Measurements from ENCODE around the gene RPL13.
"Not testable (repeated sequence)": the region's sequence is repeated elsewhere in the genome, so short reads cannot be mapped to it uniquely, and the experiment has no call there.

RPL13 gene

DNA sequence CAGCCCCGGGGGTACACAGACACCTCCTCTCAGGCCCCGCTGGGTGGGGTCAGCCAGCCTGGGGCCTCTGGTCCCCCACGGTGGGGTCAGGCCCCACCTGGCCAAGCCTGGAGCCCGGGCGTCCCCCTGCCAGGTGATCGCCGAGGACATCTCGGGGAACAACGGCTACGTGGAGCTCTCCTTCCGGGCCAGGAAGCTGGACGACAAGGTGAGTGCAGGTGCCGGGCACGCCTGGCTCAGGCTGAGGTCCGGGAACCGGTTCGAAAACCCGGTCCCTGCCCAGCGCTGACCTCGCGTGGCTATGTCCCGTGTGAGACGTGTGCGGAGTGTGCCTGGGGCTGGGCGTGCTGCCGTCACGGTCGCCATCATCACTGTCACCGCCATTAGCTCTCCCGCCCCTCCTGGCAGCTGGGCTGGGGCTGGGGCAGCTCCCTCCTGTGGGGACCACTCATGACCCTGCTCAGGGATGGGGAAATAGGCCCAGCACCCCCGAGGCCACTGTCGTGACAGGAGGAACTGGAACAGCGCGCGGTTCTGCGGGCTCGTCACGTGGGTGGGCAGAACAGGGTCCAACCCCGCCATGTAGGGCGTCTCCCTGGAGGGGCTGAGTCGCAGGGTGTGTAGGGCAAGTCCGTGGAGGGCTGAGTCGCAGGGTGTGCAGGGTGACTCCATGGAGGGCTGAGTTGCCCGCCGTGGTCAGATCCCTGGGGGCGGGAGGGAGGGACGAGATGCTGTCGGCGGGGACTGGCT, 23.6 kb downstream of the RPL13 start:
- Mint-ChIP-seq H3K4me1 (no peaks in the 10 kb centered on the region), H3K36me3 (no peaks in the 10 kb centered on the region), H3K4me3 (no peak overlapping the region), H3K9me3 (peaks cover 7% of the 10 kb centered on the region), H3K27me3 (peaks cover 5% of the 10 kb centered on the region), H3K27ac (no peak overlapping the region)
- CTCF ChIA-PET = no interaction called here
- no peak for DNase-seq

DNA sequence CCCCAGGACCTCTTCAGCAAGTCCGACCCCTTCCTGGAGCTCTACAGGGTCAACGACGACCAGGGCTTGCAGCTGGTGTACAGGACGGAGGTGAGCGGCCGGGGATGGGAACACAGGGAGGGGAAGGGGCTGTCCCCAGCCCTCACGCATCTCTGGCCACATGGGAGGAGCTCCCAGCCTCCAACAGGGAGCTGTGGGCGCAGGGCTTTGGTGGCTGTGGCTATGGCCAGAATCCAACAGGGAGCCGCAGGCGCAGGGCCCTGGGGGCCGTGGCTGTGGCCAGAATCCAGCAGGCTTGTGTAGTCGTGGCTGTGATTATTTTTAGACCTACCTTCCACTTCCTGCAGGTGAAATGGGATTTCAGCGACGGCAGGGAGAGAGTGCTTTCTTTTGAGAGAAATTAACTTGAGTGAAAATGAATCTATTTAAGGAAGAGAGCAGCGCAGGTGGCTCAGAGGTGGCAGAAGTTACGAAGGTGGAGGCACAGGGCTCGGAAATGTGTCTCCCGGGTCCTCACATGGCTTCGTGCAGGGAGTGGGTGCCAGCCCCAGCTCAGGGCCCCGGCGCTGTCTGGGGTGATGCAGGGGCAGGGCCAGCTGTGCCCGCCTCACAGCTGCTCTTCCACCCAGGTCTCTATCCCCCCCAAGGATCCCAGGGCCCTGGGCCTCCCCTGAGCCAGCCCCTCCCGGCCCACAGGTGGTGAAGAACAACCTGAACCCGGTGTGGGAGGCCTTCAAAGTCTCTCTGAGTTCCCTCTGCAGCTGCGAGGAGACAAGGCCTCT, 24.5 kb downstream of the RPL13 start:
- CTCF ChIA-PET = no interaction called here

DNA sequence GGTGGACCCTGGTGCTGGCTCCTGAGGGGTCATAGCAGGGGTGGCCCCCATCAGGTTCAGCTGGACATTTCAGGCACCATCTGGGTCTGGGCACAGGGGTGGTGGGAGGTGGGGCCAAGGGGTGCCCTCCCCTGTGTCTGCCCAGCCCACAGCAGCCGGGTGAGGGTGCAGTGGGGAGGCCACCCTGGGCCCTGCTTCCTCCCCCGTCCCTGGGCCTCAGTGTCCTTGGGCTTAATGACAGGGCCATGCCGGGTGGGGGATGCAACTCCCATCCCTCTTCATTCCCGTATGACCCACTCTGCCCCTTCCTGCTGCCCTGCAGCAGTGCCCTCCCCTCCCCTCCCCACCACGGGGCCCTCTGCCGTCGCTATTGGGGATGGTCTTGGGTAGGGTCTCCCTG, 25.7 kb downstream of the RPL13 start:
- no peak for DNase-seq
- Mint-ChIP-seq H3K4me3 (no peak overlapping the region), H3K36me3 (no peaks in the 10 kb centered on the region), H3K27me3 (peaks cover 5% of the 10 kb centered on the region), H3K4me1 (no peaks in the 10 kb centered on the region), H3K27ac (no peak overlapping the region), H3K9me3 (peaks cover 7% of the 10 kb centered on the region)
- CTCF ChIA-PET = no interaction called here

More for the DNA sequence above, 24.5 kb downstream of the RPL13 start:
- Mint-ChIP-seq H3K27ac (peak overlapping the region; percentile 69), H3K36me3 (no peaks in the 10 kb centered on the region), H3K27me3 (peaks cover 5% of the 10 kb centered on the region), H3K9me3 (peaks cover 7% of the 10 kb centered on the region), H3K4me1 (no peaks in the 10 kb centered on the region), H3K4me3 (no peak overlapping the region)
- no peak for DNase-seq

DNA sequence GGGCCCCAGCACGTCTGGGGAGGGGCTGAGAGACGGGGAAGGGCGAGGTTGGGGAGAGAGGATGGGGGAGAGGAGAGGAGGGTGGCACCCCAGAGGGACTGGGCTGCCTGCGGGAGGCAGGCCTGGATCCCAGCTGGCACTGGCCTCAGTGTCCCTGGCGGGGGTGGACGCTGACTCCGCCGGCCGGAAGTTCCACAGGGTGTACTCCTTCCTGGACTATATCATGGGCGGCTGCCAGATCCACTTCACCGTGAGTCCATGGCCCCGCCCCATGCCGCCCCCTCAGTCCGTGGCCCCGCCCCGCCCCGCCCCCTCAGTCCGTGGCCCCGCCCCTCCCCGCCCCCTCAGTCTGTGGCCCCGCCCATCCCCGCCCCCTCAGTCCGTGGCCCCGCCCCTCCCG, 26.4 kb downstream of the RPL13 start:
- H3K4me3 Mint-ChIP-seq = no peak overlapping the region
- H3K9me3 Mint-ChIP-seq = peaks cover 5% of the 10 kb centered on the region
- no peak overlapping the region for H3K27ac Mint-ChIP-seq
- H3K4me1 Mint-ChIP-seq = no peaks in the 10 kb centered on the region
- H3K36me3 Mint-ChIP-seq = no peaks in the 10 kb centered on the region
- H3K27me3 Mint-ChIP-seq = peaks cover 5% of the 10 kb centered on the region
- DNase-seq = no peak
- CTCF ChIA-PET = no interaction called here

DNA sequence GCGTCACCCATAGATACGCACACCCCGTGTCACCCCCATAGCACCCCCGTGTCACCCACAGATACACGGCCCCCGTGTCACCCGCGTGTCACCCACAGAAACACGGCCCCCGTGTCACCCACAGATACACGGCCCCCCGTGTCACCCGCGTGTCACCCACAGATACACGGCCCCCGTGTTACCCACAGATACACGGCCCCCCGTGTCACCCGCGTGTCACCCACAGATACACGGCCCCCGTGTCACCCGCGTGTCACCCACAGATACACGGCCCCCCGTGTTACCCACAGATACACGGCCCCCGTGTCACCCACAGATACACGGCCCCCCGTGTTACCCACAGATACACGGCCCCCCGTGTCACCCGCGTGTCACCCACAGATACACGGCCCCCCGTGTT, 27.2 kb downstream of the RPL13 start:
- H3K4me1 Mint-ChIP-seq, DNase-seq, H3K27me3 Mint-ChIP-seq, H3K9me3 Mint-ChIP-seq, H3K4me3 Mint-ChIP-seq, CTCF ChIA-PET, H3K27ac Mint-ChIP-seq, H3K36me3 Mint-ChIP-seq: not testable (repeated sequence)

DNA sequence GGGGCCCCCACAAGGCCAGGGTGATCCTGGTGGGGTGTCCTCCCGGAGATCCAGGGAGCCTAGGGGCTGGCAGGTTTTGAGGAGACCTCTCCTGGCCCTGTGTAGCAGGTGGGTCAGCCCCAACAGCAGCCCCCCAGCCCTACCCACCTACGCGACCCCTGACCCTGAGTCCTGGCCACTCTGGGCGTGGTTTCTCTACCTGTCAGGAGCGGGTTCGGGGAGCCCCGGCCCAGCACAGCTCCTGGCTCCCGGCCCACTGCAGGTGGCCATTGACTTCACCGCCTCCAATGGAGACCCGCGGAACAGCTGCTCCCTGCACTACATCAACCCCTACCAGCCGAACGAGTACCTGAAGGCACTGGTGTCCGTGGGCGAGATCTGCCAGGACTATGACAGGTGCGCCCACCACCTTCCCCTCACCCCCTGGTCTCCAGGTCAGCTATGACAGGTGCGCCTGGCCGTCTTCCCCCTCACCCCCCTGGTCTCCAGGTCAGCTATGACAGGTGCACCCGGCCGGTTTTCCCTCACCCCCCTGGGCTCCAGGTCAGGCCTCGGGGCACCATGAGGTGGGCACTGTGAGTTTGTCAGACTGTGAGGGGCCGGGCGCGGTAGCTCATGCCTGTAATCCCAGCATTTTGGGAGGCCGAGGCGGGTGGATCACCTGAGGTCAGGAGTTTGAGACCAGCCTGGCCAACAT, 28.1 kb downstream of the RPL13 start:
- Mint-ChIP-seq H3K27ac (no peak overlapping the region), H3K27me3 (peaks cover 5% of the 10 kb centered on the region), H3K4me1 (peaks cover 5% of the 10 kb centered on the region), H3K36me3 (no peaks in the 10 kb centered on the region), H3K4me3 (no peak overlapping the region), H3K9me3 (peaks cover 5% of the 10 kb centered on the region)
- CTCF ChIA-PET = no interaction called here
- no peak for DNase-seq

DNA sequence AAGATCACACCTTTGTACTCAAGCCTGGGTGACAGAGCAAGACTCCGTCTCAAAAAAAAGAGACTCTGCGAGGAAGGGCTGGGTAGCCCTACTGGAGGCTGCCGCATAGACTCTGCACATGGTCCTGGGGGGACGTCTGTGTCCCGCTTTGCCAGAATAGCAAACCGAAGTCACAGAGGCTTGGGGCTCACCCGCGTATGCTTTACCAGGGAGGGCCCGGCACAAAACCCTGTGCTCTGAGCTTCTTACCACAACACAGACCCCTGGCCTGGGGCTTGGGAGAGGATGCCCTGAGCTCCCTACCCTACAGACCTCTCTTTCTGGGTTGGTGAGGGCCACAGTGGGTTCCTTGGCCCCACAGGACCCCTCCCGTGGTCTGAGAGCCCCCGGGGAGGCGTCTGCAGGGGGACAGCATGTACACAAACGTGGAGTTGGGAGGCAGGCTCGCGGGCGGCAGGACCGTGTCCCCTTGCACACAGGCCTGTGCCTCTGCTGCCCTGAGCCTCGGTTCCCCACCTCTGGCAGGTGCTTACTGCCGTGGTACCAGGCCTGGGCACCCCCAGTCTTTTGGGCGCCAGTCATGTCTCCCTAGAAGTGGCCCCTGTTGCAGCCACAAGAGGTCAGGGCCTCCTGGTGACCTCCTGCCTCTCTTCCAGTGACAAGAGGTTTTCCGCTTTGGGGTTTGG, 28.9 kb downstream of the RPL13 start:
- DNase-seq = no peak
- Mint-ChIP-seq H3K9me3 (peaks cover 5% of the 10 kb centered on the region), H3K27ac (no peak overlapping the region), H3K27me3 (peaks cover 5% of the 10 kb centered on the region), H3K4me3 (no peak overlapping the region), H3K36me3 (no peaks in the 10 kb centered on the region), H3K4me1 (peaks cover 13% of the 10 kb centered on the region)
- CTCF ChIA-PET = no interaction called here

DNA sequence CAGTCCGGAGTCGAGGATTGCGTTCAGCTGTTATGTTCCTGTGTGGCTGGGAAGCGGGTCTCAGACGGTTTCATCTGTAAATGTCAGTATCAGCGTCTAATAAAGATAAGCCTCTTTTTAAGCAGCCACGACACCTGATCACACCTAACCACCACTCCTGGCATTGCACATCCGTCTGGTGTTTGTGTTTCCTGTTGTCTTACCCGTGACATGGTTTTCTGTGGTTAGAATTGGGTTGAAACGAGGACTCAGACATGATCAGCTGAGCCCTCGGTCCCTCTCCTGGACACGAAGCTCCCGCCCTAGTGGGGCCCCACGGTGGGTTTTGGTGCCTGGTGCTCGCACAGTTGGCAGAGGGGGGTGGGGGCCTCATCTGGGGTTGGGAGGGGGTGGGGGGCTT, 33.4 kb downstream of the RPL13 start:
- peak overlapping the region; percentile 73 for H3K27ac Mint-ChIP-seq
- DNase-seq = peak; percentile 69
- CTCF ChIA-PET = no interaction called here

DNA sequence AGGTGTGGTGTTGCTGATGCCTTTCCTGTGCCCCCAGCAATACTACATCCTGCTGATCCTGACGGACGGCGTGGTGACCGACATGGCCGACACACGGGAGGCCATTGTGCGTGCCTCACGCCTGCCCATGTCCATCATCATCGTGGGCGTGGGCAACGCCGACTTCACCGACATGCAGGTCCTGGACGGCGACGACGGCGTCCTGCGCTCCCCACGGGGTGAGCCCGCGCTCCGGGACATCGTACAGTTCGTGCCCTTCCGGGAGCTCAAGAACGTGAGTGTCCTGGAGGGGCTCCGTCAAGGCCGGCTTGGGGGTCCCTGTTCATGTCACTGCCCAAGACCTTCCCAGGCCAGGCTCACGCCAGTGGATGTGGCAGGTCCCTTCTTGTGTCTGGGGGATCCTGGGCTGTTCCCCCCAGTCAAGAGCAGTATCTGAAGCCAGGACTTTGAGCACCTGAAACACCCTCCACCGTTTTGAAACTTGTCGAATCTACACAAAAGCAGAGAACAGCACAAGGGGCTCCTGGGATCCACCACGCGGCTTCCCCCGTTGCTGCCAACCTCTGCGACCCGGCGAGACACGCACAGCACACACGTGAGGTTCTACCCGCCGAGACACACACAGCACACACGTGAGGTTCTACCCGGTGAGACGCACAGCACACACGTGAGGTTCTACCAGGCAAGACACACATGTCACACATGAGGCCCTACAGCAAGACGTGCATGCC, 35.0 kb downstream of the RPL13 start:
- Mint-ChIP-seq H3K27ac (no peak overlapping the region), H3K4me1 (peaks cover 18% of the 10 kb centered on the region), H3K4me3 (no peak overlapping the region), H3K27me3 (peaks cover 3% of the 10 kb centered on the region), H3K9me3 (no peaks in the 10 kb centered on the region), H3K36me3 (no peaks in the 10 kb centered on the region)
- CTCF ChIA-PET = no interaction called here
- DNase-seq = no peak

More for the DNA sequence above, 33.4 kb downstream of the RPL13 start:
- Mint-ChIP-seq H3K4me1 (peaks cover 18% of the 10 kb centered on the region), H3K9me3 (no peaks in the 10 kb centered on the region), H3K4me3 (no peak overlapping the region), H3K36me3 (no peaks in the 10 kb centered on the region), H3K27me3 (no peaks in the 10 kb centered on the region)

DNA sequence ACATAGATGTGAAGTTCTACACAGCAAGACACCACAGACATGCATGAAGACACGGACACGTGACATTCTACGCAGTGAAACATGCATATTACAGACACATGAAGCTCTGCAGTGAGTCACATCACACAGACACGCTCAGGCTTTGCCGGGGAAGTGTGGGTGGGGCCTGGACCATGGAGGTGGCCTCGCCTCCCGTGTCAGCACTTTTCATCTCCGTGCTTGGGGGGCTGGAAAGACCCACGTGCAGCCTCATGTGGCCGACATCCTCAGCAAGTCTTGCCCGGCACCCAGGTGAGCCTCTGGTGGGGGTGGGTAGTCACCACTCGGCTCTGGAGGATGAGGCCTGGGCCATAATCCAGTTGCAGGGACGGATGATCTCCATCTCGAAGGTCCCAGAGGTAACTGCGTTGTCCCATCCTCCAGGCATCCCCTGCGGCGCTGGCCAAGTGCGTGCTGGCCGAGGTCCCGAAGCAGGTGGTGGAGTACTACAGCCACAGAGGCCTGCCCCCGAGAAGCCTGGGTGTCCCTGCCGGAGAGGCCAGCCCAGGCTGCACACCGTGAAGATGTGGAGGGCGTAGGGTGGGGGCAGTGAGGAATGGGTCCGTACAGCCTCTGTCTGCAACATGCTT, 35.7 kb downstream of the RPL13 start:
- CTCF ChIA-PET = no interaction called here
- Mint-ChIP-seq H3K4me1 (peaks cover 18% of the 10 kb centered on the region), H3K4me3 (no peak overlapping the region), H3K27ac (no peak overlapping the region), H3K27me3 (peaks cover 8% of the 10 kb centered on the region), H3K36me3 (no peaks in the 10 kb centered on the region), H3K9me3 (no peaks in the 10 kb centered on the region)
- DNase-seq = no peak

DNA sequence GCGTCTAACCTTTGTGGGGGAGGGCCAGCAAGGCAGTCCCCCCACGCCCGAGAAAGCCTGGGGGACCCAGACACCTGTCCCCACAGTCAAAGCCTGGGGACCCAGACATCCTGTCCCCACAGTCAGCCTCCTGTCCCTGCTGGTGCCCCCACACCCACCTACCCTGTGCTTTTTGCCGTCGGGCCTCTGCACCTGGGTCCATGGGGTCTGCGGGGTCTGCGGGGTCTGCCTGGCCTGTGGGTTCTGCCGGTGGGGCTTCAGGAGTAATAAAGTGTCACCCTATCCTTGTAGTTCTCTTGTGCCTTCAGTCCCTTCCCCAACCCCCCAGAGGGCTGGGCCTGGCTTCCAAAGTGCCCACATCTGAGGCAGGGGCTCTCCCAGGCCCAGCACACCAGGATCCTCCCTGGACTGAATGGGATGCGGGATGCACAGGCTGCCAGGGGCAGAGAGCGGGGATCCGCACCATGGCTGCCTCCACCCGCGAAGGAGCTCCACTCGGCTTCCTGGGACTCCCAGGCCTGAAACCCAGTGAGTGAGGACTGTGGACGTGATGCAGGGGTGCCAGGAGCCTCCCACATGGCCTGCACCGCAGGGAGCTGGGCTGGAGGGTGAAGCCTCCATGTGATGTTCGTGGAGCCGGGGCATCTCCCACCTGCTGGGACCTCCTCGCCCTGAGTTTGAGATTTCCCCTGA, 36.6 kb downstream of the RPL13 start:
- no peak for DNase-seq
- CTCF ChIA-PET = no interaction called here

DNA sequence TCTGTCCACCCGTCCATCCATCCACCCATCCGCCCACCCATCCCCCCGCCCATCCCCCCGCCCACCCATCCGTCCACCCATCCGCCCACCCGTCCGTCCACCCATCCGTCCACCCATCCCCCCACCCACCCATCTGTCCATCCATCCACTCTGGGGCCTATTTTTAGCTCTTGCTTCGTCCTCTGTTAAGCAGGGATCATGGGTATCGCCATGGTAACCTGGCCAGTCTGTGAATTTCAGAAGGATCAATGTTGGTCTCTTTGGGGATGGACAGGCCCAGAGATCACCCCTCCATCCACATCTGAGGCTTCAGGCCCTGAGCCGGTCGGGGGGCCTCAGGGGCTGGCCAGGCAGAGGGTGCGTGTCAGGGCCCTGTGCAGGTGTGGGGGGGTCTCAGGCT, 37.7 kb downstream of the RPL13 start:
- no peak overlapping the region for H3K27ac Mint-ChIP-seq
- DNase-seq = peak; percentile 38
- CTCF ChIA-PET = no interaction called here

More for the DNA sequence above, 36.6 kb downstream of the RPL13 start:
- peaks cover 11% of the 10 kb centered on the region for H3K27me3 Mint-ChIP-seq
- H3K9me3 Mint-ChIP-seq = no peaks in the 10 kb centered on the region
- H3K4me1 Mint-ChIP-seq = peaks cover 18% of the 10 kb centered on the region
- no peaks in the 10 kb centered on the region for H3K36me3 Mint-ChIP-seq
- no peak overlapping the region for H3K27ac Mint-ChIP-seq
- no peak overlapping the region for H3K4me3 Mint-ChIP-seq

DNA sequence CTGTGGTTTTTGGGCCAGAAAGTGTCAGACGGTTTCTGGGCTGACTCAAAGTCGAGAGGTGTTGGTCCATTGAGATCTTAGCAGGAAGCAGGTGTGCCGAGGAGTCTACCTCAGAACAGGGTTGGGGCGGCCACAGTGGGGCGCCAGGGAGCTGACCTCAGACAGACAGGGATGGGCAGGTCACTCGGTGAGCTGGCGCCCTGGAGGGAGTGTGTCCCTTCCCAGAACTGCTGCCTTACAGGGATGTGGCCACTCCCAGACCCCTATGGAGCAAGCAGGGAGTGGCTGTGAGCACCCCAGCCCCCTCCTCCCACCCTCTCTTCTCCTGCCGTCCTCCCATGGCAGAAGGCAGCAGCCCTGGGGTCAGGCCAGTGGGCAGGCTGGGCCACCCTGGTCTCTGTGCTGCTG, 39.0 kb downstream of the RPL13 start:
- H3K27me3 Mint-ChIP-seq = peaks cover 23% of the 10 kb centered on the region
- H3K4me3 Mint-ChIP-seq = no peak overlapping the region
- H3K27ac Mint-ChIP-seq = no peak overlapping the region
- peak; percentile 48 for DNase-seq
- CTCF ChIA-PET = interaction anchor here (0.6 to 1.4 kb wide), 5 partner anchors 9 to 125 kb away, joined by 3 to 4 read pairs (median 3); no protein-coding TSS in a partner anchor
- H3K36me3 Mint-ChIP-seq = no peaks in the 10 kb centered on the region
- peaks cover 16% of the 10 kb centered on the region for H3K4me1 Mint-ChIP-seq
- no peaks in the 10 kb centered on the region for H3K9me3 Mint-ChIP-seq

More for the DNA sequence above, 37.7 kb downstream of the RPL13 start:
- Mint-ChIP-seq H3K4me1 (peaks cover 27% of the 10 kb centered on the region), H3K27me3 (peaks cover 22% of the 10 kb centered on the region), H3K9me3 (no peaks in the 10 kb centered on the region), H3K4me3 (no peak overlapping the region), H3K36me3 (no peaks in the 10 kb centered on the region)

Measured in activated naive CD4-positive, alpha-beta T cell treated with anti-CD3 and anti-CD28 coated beads, Interleukin-2, amount 10 ng/mL, durations not matched to agents 7 days and 5 days (primary cell).